ENCODE results near the gene PLEKHG4.

The PLEKHG4 gene

DNA sequence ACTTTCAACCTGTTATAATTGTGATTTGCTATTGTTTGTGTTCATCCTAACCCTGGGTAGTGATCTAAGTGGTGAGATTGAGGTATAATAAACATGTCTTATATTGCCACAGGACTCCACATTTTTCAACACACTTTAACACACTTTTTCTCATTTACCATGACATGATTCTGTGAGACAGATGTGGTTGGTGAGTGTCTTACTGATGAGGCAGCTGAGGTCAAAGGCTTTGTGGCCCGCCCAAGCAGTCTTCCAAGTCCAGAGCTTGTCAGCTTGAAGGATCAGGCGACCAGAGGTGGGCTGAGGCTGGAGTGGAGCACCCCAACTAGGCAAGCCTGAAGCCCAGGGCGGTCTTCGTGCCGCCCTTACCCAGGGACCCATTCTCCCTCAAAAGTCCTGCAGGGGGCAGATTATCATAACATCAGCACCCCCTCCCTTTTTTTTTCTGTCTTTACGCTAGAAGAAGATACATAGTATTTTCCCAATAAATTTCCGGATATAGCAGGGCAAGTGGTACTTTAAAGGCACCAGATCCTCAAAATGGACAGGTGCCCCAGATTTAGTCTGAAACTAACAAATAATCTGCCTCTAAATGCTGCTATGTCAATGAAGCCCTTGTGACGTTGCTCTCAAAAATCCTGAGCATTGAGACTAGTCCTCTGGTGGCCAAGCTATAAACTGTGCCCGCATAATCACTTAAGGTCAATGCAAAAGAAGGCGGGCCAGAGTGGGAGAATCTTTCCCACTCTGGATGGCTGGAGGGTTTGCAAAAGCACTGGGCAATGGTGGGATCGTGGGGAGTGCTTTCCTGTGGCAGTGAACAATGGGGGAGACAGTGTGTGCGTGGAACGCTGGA, 26.1 kb downstream of the PLEKHG4 start:
- TF ChIP-seq, protein P1, sequence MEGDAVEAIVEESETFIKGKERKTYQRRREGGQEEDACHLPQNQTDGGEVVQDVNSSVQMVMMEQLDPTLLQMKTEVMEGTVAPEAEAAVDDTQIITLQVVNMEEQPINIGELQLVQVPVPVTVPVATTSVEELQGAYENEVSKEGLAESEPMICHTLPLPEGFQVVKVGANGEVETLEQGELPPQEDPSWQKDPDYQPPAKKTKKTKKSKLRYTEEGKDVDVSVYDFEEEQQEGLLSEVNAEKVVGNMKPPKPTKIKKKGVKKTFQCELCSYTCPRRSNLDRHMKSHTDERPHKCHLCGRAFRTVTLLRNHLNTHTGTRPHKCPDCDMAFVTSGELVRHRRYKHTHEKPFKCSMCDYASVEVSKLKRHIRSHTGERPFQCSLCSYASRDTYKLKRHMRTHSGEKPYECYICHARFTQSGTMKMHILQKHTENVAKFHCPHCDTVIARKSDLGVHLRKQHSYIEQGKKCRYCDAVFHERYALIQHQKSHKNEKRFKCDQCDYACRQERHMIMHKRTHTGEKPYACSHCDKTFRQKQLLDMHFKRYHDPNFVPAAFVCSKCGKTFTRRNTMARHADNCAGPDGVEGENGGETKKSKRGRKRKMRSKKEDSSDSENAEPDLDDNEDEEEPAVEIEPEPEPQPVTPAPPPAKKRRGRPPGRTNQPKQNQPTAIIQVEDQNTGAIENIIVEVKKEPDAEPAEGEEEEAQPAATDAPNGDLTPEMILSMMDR (IDR thresholded peaks at IDR 0.05; ENCODE audit: low read depth, low read length, missing control alignments), result no peak

DNA sequence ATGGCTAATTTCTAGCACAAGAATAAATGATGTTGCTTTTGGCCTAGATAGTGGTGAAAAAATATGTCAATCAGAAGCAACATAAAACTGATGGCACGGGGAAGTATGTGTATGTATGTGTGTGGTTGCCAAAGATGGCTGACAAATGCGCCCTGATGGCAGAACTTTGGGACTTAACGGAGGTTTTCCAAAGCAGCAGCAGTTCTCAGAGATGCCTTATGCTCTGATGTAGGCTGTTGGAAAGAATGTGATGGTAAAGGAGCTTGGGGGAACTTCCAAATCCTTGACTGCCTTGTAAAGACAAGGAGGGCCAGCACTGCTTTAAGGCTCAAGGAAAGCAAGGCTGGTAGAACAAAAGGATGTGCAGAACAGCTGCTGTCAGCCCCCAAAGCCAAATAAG, 31.2 kb downstream of the PLEKHG4 start:
- TF ChIP-seq, protein P1 (IDR thresholded peaks at IDR 0.05; ENCODE audit: low read depth, low read length, missing control alignments), result no peak
- H3K4me3 ChIP-seq (ENCODE audit: low read depth, low read length), result no peak overlapping the region
- no peak for DNase-seq (ENCODE audit: low read depth)

More for the DNA sequence above, 26.1 kb downstream of the PLEKHG4 start:
- no peak for DNase-seq (ENCODE audit: low read depth)
- no peak overlapping the region for H3K4me3 ChIP-seq (ENCODE audit: low read depth, low read length)

DNA sequence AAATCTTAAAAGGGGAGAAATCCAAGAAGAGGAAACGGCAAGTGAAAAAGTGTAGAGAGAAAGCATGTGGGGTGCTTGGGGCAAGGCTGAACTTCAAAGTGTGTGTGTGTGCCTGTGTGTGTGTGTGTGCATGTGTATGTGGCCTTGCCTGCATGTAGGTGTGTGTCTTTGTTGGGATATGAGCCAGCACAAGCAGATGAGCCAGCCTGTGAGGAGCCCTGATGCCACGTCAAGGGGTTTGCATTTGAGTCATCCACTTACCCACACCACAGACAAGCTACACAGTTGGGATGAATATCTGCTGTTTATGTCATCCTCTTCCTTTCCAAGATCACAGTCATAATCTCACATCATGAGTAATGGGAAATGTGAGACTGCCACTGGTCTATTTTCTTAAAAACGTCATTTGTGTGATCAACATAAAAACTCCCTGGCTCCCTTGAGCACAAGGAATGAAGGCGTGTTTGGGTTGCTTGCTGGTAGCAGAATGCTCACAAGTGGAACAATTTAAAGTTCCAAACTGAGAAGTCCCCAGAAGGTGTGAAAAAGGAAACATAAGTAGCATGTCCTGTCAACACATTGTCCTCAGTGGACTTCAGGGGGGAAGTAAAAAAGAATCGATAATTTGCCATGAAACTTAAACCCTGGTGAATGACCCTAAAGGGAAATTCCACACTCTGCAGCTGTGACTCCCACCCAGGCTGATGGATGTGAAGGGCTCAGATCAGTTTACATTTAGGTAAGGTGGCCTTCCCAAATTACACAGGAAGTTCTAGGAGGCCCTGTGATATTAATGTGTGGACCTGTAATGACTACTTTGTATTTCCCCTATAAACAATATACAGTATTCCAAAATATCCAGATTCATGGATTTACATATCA, 32.5 kb downstream of the PLEKHG4 start:
- no peak overlapping the region for H3K4me3 ChIP-seq (ENCODE audit: low read depth, low read length)
- DNase-seq (ENCODE audit: low read depth), result peak; percentile 60
- TF ChIP-seq, protein P1 (IDR thresholded peaks at IDR 0.05; ENCODE audit: low read depth, low read length, missing control alignments), result no peak

DNA sequence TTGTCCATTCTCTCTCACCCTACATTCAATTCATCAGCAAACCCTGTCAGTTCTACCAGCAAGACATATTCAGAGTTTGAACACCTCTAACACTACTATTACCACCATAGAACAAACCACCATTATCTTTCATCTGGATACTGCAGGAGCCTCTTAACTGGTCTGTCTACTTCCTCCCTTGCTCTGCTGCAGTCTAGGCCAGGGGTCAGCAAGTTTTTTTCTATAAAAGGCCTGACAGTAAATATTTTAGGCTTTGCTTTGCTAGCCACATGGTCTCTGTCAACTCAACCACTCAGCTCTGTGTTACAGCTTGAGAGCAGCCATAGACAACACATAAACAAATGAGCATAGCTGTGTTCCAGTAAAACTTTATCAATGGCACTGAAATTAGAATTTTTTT, 33.4 kb downstream of the PLEKHG4 start:
- no peak overlapping the region for H3K4me3 ChIP-seq (ENCODE audit: low read depth, low read length)
- DNase-seq (ENCODE audit: low read depth), result no peak
- TF ChIP-seq, protein P1 (IDR thresholded peaks at IDR 0.05; ENCODE audit: low read depth, low read length, missing control alignments), result no peak

DNA sequence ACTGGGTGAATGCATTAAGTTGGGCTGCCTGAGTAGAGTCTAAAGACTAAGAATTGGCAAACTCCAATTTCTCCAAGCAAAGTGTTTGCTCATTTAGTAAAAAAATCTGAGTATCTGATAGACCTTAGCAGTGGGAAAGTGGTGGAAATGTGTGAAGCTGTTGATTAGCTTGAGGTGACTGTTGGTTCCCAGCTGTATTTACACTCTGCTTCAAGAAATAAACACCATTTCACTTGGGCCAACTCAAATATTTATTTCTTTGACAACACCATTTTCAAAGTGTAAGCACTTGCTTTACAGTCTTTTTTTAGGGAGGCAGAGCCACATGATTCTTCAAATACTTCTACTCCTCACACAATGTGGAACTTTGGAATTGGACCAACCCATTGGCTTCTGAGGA, 38.5 kb downstream of the PLEKHG4 start:
- no peak for DNase-seq (ENCODE audit: low read depth)
- TF ChIP-seq, protein P1 (IDR thresholded peaks at IDR 0.05; ENCODE audit: low read depth, low read length, missing control alignments), result no peak
- no peak overlapping the region for H3K4me3 ChIP-seq (ENCODE audit: low read depth, low read length)

DNA sequence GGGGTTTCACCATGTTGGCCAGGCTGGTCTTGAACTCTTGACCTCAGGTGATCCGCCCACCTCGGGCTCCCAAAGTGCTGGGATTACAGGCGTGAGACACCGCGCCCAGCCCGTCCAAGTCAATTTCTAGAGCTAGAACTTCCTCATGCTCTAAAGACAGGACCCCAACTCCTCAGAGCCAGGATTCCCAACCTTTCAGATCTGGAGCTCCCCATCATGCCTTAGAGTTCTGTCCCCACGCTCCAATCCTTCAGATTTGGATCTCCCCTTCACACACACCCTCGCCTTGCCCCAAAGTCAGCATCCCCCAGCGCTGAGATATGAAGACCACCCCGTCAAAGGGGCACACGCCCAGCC, 46.8 kb downstream of the PLEKHG4 start:
- TF ChIP-seq, protein P1 (IDR thresholded peaks at IDR 0.05; ENCODE audit: low read depth, low read length, missing control alignments), result no peak
- DNase-seq (ENCODE audit: low read depth), result no peak
- peak overlapping the region; percentile 49 for H3K4me3 ChIP-seq (ENCODE audit: low read depth, low read length)
